GM12878 (cell line): ENCODE data around the gene FAM162A. TPM values are rescaled to one million over a fixed set of nuclear protein-coding genes. Genes with fewer than 3 reads are reported as not detected.

Experiments used
- ATF2 ChIP-seq: IDR thresholded peaks from 2 replicates; pipeline ENCODE4 v1.6.1; 2012; ENCODE audit warnings: low read length, inconsistent platforms
- CREB1 ChIP-seq: IDR thresholded peaks from 2 replicates; pipeline ENCODE4 v1.6.1; 2012; ENCODE audit warnings: low read depth, mild to moderate bottlenecking, inconsistent platforms
- DPF2 ChIP-seq: fragments of 450-650 bp; IDR thresholded peaks from 2 replicates; pipeline ENCODE4 v1.6.1; 2017; ENCODE audit warnings: mild to moderate bottlenecking
- EP300 ChIP-seq, 2 experiments: fragments of 150-350 bp in 1 of 2; IDR thresholded peaks; 2 replicates each; pipeline ENCODE4 v1.6.1; 2011 to 2012; ENCODE audit warnings: low read depth in 2 of 2, low read length in 2 of 2, borderline replicate concordance in 1 of 2, improper control_type of control experiment in 1 of 2, inconsistent platforms in 1 of 2; ENCODE audit not compliant: control insufficient read depth in 1 of 2
- PBX3 ChIP-seq: IDR thresholded peaks from 2 replicates; pipeline ENCODE4 v1.6.1; 2011; ENCODE audit warnings: mild to moderate bottlenecking, low read depth, low read length, moderate library complexity; ENCODE audit not compliant: insufficient replicate concordance
- RFX5 ChIP-seq: IDR thresholded peaks from 2 replicates; pipeline ENCODE4 v1.6.1; 2011; ENCODE audit warnings: low read depth, low read length, improper control_type of control experiment
- SREBF1 ChIP-seq: IDR thresholded peaks from 2 replicates; pipeline ENCODE4 v1.6.1; 2012; ENCODE audit warnings: mild to moderate bottlenecking, low read length
- polyA plus RNA-seq, 11 experiments: library from polyadenylated mRNA; depleted of rRNA in 4 of 11; unstranded in 6 of 11; stranded (reverse) in 5 of 11; fragments of >200 nt; fragmentation: Nextera tagmentation in 4 of 11; fragmentation: Illumina TruSeq in 1 of 11; extraction: Ambion mirVana in 4 of 11; extraction: Trizol in 1 of 11; gene quantifications; 1 replicate in 1 of 11; 2 replicates in 10 of 11; pipeline versions ENCODE4 v1.2.1 to v1.2.3, GENCODE V29; 2011 to 2016; ENCODE audit warnings: inconsistent platforms in 2 of 11, missing spikeins in 2 of 11, low read depth in 1 of 11
- small RNA-seq: library from RNA; depleted of rRNA; stranded (forward); fragments of <200 nt; gene quantifications from one replicate; pipeline ENCODE3, GENCODE V24; 2014
- total RNA-seq, 4 experiments: library from RNA; depleted of rRNA in 3 of 4; stranded (reverse); fragments of >200 nt in 3 of 4; fragmentation: Illumina TruSeq in 1 of 4; extraction: Trizol in 1 of 4; gene quantifications; 2 replicates each; pipeline versions ENCODE4 v1.2.1 to v1.2.3, GENCODE V29; 2013 to 2021

The FAM162A gene
- total and polyA plus RNA-seq, 10 of the 15 experiments (the other 5 are each of a cell fraction or from before 2014, with no cell fraction given), result 59.2 to 346 (median 149) TPM

- TF ChIP-seq PBX3 (no peak), SREBF1 (no peak), RFX5 (no peak), CREB1 (no peak), EP300 (IDR thresholded peaks at IDR 0.05; ENCODE audit: borderline replicate concordance in 1 of 2, control insufficient read depth in 1 of 2, low read depth in 2 of 2, low read length in 2 of 2) (no peak), DPF2 (no peak), ATF2 (no peak)
These were observed 77.8 kb downstream of the FAM162A start (continued) for GRCh38 chr3:122461806-122462205.

Small RNA genes within 50 kb of the gene (small RNA-seq; reads per million reads assigned to genes)
- not detected for gene AC083798.1

Other genes starting within 250 kb of the FAM162A start
Only the 7 nearest of the 8 such genes appear.
- gene CSTA, start 58.9 kb upstream of the FAM162A start, total RNA-seq (2014; rRNA removed), result 1.8 and 1.9 TPM in 2 replicates
- gene CSTA, start 58.9 kb upstream of the FAM162A start, total RNA-seq (2014; rRNA removed; fragmentation: Illumina TruSeq; extraction: Trizol), result 4.2 and 4.6 TPM in 2 replicates
- gene CSTA, start 58.9 kb upstream of the FAM162A start, total RNA-seq (2021), result 1.8 and 2.1 TPM in 2 replicates
- 1.9 and 3.5 TPM in 2 replicates for gene CSTA, start 58.9 kb upstream of the FAM162A start, polyA plus RNA-seq (2011; rRNA removed)
- gene CSTA, start 58.9 kb upstream of the FAM162A start, polyA plus RNA-seq (2014; fragmentation: Illumina TruSeq; extraction: Trizol), result 6.7 and 15.4 TPM in 2 replicates
- gene CSTA, start 58.9 kb upstream of the FAM162A start, polyA plus RNA-seq (2014; fragmentation: Nextera tagmentation; extraction: Ambion mirVana), result 1 to 10 TPM; 2.7 to 3.9 TPM
- 2.2 and 5.6 TPM in 2 replicates for gene CSTA, start 58.9 kb upstream of the FAM162A start, polyA plus RNA-seq (2014; rRNA removed)
- gene CSTA, start 58.9 kb upstream of the FAM162A start, polyA plus RNA-seq (2016; fragmentation: Nextera tagmentation; extraction: Ambion mirVana), result 1 to 10 TPM; 3.1 to 3.7 TPM
- 44.1 and 66.5 TPM in 2 replicates for gene MIX23, start 951 bp upstream of the FAM162A start, total RNA-seq (2014; rRNA removed)
- 130 and 138 TPM in 2 replicates for gene MIX23, start 951 bp upstream of the FAM162A start, total RNA-seq (2014; rRNA removed; fragmentation: Illumina TruSeq; extraction: Trizol)
- 63.3 and 71.3 TPM in 2 replicates for gene MIX23, start 951 bp upstream of the FAM162A start, total RNA-seq (2021)
- gene MIX23, start 951 bp upstream of the FAM162A start, polyA plus RNA-seq (2011; rRNA removed), result 47.4 and 97.5 TPM in 2 replicates
- gene MIX23, start 951 bp upstream of the FAM162A start, polyA plus RNA-seq (2014; fragmentation: Illumina TruSeq; extraction: Trizol), result 176 and 238 TPM in 2 replicates
- gene MIX23, start 951 bp upstream of the FAM162A start, polyA plus RNA-seq (2014; fragmentation: Nextera tagmentation; extraction: Ambion mirVana), result 10 to 100 TPM; 30.0 to 45.9 TPM
- gene MIX23, start 951 bp upstream of the FAM162A start, polyA plus RNA-seq (2014; rRNA removed), result 66.6 and 92.3 TPM in 2 replicates
- gene MIX23, start 951 bp upstream of the FAM162A start, polyA plus RNA-seq (2016; fragmentation: Nextera tagmentation; extraction: Ambion mirVana), result 10 to 100 TPM; 53.4 to 78.1 TPM
- 4.0 and 5.9 TPM in 2 replicates for gene WDR5B, start 31.9 kb downstream of the FAM162A start, total RNA-seq (2014; rRNA removed)
- gene WDR5B, start 31.9 kb downstream of the FAM162A start, total RNA-seq (2014; rRNA removed; fragmentation: Illumina TruSeq; extraction: Trizol), result 4.2 TPM in 2 replicates
- 2.9 and 3.4 TPM in 2 replicates for gene WDR5B, start 31.9 kb downstream of the FAM162A start, total RNA-seq (2021)
- gene WDR5B, start 31.9 kb downstream of the FAM162A start, polyA plus RNA-seq (2011; rRNA removed), result 7.9 and 11.5 TPM in 2 replicates
- 3.8 and 3.9 TPM in 2 replicates for gene WDR5B, start 31.9 kb downstream of the FAM162A start, polyA plus RNA-seq (2014; fragmentation: Illumina TruSeq; extraction: Trizol)
- gene WDR5B, start 31.9 kb downstream of the FAM162A start, polyA plus RNA-seq (2014; fragmentation: Nextera tagmentation; extraction: Ambion mirVana), result 1 to 10 TPM; 1.7 to 2.4 TPM
- 3.2 and 3.6 TPM in 2 replicates for gene WDR5B, start 31.9 kb downstream of the FAM162A start, polyA plus RNA-seq (2014; rRNA removed)
- 1 to 10 TPM; 2.8 to 2.9 TPM for gene WDR5B, start 31.9 kb downstream of the FAM162A start, polyA plus RNA-seq (2016; fragmentation: Nextera tagmentation; extraction: Ambion mirVana)
- gene KPNA1, start 130.8 kb downstream of the FAM162A start, total RNA-seq (2014; rRNA removed), result 16.1 and 18.6 TPM in 2 replicates
- gene KPNA1, start 130.8 kb downstream of the FAM162A start, total RNA-seq (2014; rRNA removed; fragmentation: Illumina TruSeq; extraction: Trizol), result 29.7 and 29.9 TPM in 2 replicates
- 52.7 and 52.8 TPM in 2 replicates for gene KPNA1, start 130.8 kb downstream of the FAM162A start, total RNA-seq (2021)
- 45.6 and 56.3 TPM in 2 replicates for gene KPNA1, start 130.8 kb downstream of the FAM162A start, polyA plus RNA-seq (2011; rRNA removed)
- gene KPNA1, start 130.8 kb downstream of the FAM162A start, polyA plus RNA-seq (2014; fragmentation: Illumina TruSeq; extraction: Trizol), result 50.9 and 54.9 TPM in 2 replicates
- gene KPNA1, start 130.8 kb downstream of the FAM162A start, polyA plus RNA-seq (2014; fragmentation: Nextera tagmentation; extraction: Ambion mirVana), result 1 to 10 TPM; 8.5 to 8.8 TPM
- gene KPNA1, start 130.8 kb downstream of the FAM162A start, polyA plus RNA-seq (2014; rRNA removed), result 33.4 and 37.6 TPM in 2 replicates
- gene KPNA1, start 130.8 kb downstream of the FAM162A start, polyA plus RNA-seq (2016; fragmentation: Nextera tagmentation; extraction: Ambion mirVana), result 10 to 100 TPM; 44.4 to 46.8 TPM
- 41.3 and 54.2 TPM in 2 replicates for gene PARP9, start 180.1 kb downstream of the FAM162A start, total RNA-seq (2014; rRNA removed)
- gene PARP9, start 180.1 kb downstream of the FAM162A start, total RNA-seq (2014; rRNA removed; fragmentation: Illumina TruSeq; extraction: Trizol), result 58.9 and 61.8 TPM in 2 replicates
- gene PARP9, start 180.1 kb downstream of the FAM162A start, total RNA-seq (2021), result 46.2 and 49.6 TPM in 2 replicates
- gene PARP9, start 180.1 kb downstream of the FAM162A start, polyA plus RNA-seq (2011; rRNA removed), result 122 and 154 TPM in 2 replicates
- 69.4 and 91.3 TPM in 2 replicates for gene PARP9, start 180.1 kb downstream of the FAM162A start, polyA plus RNA-seq (2014; fragmentation: Illumina TruSeq; extraction: Trizol)
- 10 to 100 TPM; 34.0 to 40.4 TPM for gene PARP9, start 180.1 kb downstream of the FAM162A start, polyA plus RNA-seq (2014; fragmentation: Nextera tagmentation; extraction: Ambion mirVana)
- 44.8 and 56.6 TPM in 2 replicates for gene PARP9, start 180.1 kb downstream of the FAM162A start, polyA plus RNA-seq (2014; rRNA removed)
- gene PARP9, start 180.1 kb downstream of the FAM162A start, polyA plus RNA-seq (2016; fragmentation: Nextera tagmentation; extraction: Ambion mirVana), result 10 to 100 TPM; 40.7 to 46.0 TPM
- 28.6 and 34.6 TPM in 2 replicates for gene DTX3L, start 180.2 kb downstream of the FAM162A start, total RNA-seq (2014; rRNA removed)
- 40.1 and 42.9 TPM in 2 replicates for gene DTX3L, start 180.2 kb downstream of the FAM162A start, total RNA-seq (2014; rRNA removed; fragmentation: Illumina TruSeq; extraction: Trizol)
- 41.4 and 46.3 TPM in 2 replicates for gene DTX3L, start 180.2 kb downstream of the FAM162A start, total RNA-seq (2021)
- 15.6 and 17.0 TPM in 2 replicates for gene DTX3L, start 180.2 kb downstream of the FAM162A start, polyA plus RNA-seq (2011; rRNA removed)
- gene DTX3L, start 180.2 kb downstream of the FAM162A start, polyA plus RNA-seq (2014; fragmentation: Illumina TruSeq; extraction: Trizol), result 37.9 and 45.4 TPM in 2 replicates
- gene DTX3L, start 180.2 kb downstream of the FAM162A start, polyA plus RNA-seq (2014; fragmentation: Nextera tagmentation; extraction: Ambion mirVana), result 10 to 100 TPM in 1 of 2 experiments, 1 to 10 TPM in 1; 9.9 to 14.6 TPM
- 19.5 and 21.8 TPM in 2 replicates for gene DTX3L, start 180.2 kb downstream of the FAM162A start, polyA plus RNA-seq (2014; rRNA removed)
- 10 to 100 TPM; 20.0 to 21.5 TPM for gene DTX3L, start 180.2 kb downstream of the FAM162A start, polyA plus RNA-seq (2016; fragmentation: Nextera tagmentation; extraction: Ambion mirVana)
- 38.9 and 45.0 TPM in 2 replicates for gene PARP15, start 193.5 kb downstream of the FAM162A start, total RNA-seq (2014; rRNA removed)
- gene PARP15, start 193.5 kb downstream of the FAM162A start, total RNA-seq (2014; rRNA removed; fragmentation: Illumina TruSeq; extraction: Trizol), result 37.2 and 41.8 TPM in 2 replicates
- 33.2 and 35.3 TPM in 2 replicates for gene PARP15, start 193.5 kb downstream of the FAM162A start, total RNA-seq (2021)
- gene PARP15, start 193.5 kb downstream of the FAM162A start, polyA plus RNA-seq (2011; rRNA removed), result 234 and 299 TPM in 2 replicates
- gene PARP15, start 193.5 kb downstream of the FAM162A start, polyA plus RNA-seq (2014; fragmentation: Illumina TruSeq; extraction: Trizol), result 68.7 and 104 TPM in 2 replicates
- 1 to 10 TPM; 9.0 to 9.7 TPM for gene PARP15, start 193.5 kb downstream of the FAM162A start, polyA plus RNA-seq (2014; fragmentation: Nextera tagmentation; extraction: Ambion mirVana)
- 67.1 and 74.7 TPM in 2 replicates for gene PARP15, start 193.5 kb downstream of the FAM162A start, polyA plus RNA-seq (2014; rRNA removed)
- gene PARP15, start 193.5 kb downstream of the FAM162A start, polyA plus RNA-seq (2016; fragmentation: Nextera tagmentation; extraction: Ambion mirVana), result 10 to 100 TPM; 17.7 to 21.1 TPM